Neural progenitor cell (in vitro differentiated cells): ENCODE measurements around the gene DPF3. TPM values are rescaled to one million over a fixed set of nuclear protein-coding genes. Genes with fewer than 3 reads are reported as not detected.

Experiments
- DNase-seq: peaks from one replicate; pipeline ENCODE4 v3.0.0-alpha.2; 2016; ENCODE audit warnings: low spot score
- H2AFZ ChIP-seq: fragments of 200-600 bp; sonication (generic); replicated peaks from 2 replicates; pipeline ENCODE4 v1.6.1; 2016; ENCODE audit warnings: antibody characterized with exemption
- H3F3A ChIP-seq: fragments of 200-600 bp; sonication (generic); 2 replicates; pipeline ENCODE4 v1.6.1; 2016; ENCODE audit warnings: antibody characterized with exemption, low read depth
- H3K27ac ChIP-seq: fragments of 200-600 bp; sonication (generic); 2 replicates; pipeline ENCODE4 v1.5.1; 2016; ENCODE audit warnings: mild to moderate bottlenecking
- H3K27me3 ChIP-seq: fragments of 200-600 bp; sonication (generic); 2 replicates; pipeline ENCODE4 v1.6.1; 2016; ENCODE audit warnings: mild to moderate bottlenecking, moderate library complexity
- H3K36me3 ChIP-seq: fragments of 200-600 bp; sonication (generic); 2 replicates; pipeline ENCODE4 v1.5.1; 2016
- H3K4me1 ChIP-seq: fragments of 200-600 bp; sonication (generic); 2 replicates; pipeline ENCODE4 v1.6.1; 2016; ENCODE audit warnings: mixed run types
- H3K4me2 ChIP-seq: fragments of 200-600 bp; sonication (generic); 2 replicates; pipeline ENCODE4 v1.6.1; 2016
- H3K4me3 ChIP-seq: fragments of 200-600 bp; sonication (generic); 2 replicates; pipeline ENCODE4 v1.5.1; 2016
- H3K79me2 ChIP-seq: fragments of 200-600 bp; sonication (generic); 2 replicates; pipeline ENCODE4 v1.6.1; 2016; ENCODE audit warnings: low read depth
- H3K9ac ChIP-seq: fragments of 200-600 bp; sonication (generic); 2 replicates; pipeline ENCODE4 v1.6.1; 2016
- H3K9me3 ChIP-seq: fragments of 200-600 bp; sonication (generic); 2 replicates; pipeline ENCODE4 v1.5.1; 2016; ENCODE audit warnings: low read depth
- H4K20me1 ChIP-seq: fragments of 200-600 bp; sonication (generic); 2 replicates; pipeline ENCODE4 v1.6.1; 2016; ENCODE audit warnings: low read depth
- H3K27ac Mint-ChIP-seq: 3 replicates; pipeline ENCODE4 v1.8.0; 2021; ENCODE audit warnings: mixed read lengths
- H3K27me3 Mint-ChIP-seq: 2 replicates; pipeline ENCODE4 v1.8.0; 2022; ENCODE audit warnings: low read depth, mild to moderate bottlenecking, inconsistent platforms, moderate library complexity, mixed read lengths; ENCODE audit not compliant: insufficient read depth
- H3K36me3 Mint-ChIP-seq: 3 replicates; pipeline ENCODE4 v1.8.0; 2021; ENCODE audit warnings: mixed read lengths
- H3K4me1 Mint-ChIP-seq: 3 replicates; pipeline ENCODE4 v1.8.0; 2021; ENCODE audit warnings: mixed read lengths
- H3K4me3 Mint-ChIP-seq: 3 replicates; pipeline ENCODE4 v1.8.0; 2021; ENCODE audit warnings: mild to moderate bottlenecking, moderate library complexity, mixed read lengths
- H3K9me3 Mint-ChIP-seq: 3 replicates; pipeline ENCODE4 v1.8.0; 2020; ENCODE audit warnings: mixed read lengths
- EZH2 ChIP-seq: fragments of 200-600 bp; sonication (generic); IDR thresholded peaks from 2 replicates; pipeline ENCODE4 v1.6.1; 2017; ENCODE audit warnings: antibody characterized with exemption, mild to moderate bottlenecking, moderate library complexity
- EZH2phosphoT487 ChIP-seq: fragments of 200-600 bp; sonication (generic); IDR thresholded peaks from 2 replicates; pipeline ENCODE4 v1.6.1; 2017; ENCODE audit warnings: antibody characterized with exemption
- total RNA-seq: library from RNA; depleted of rRNA; stranded (reverse); fragments of >200 nt; gene quantifications from 2 replicates; pipeline ENCODE4 v1.2.3, GENCODE V29; 2015; ENCODE audit warnings: low replicate concordance
- TF ChIP-seq, protein P1 (sequence below): fragments of 200-600 bp; sonication (generic); IDR thresholded peaks from 2 replicates; pipeline ENCODE4 v1.5.1; 2017; ENCODE audit warnings: antibody characterized with exemption, mild to moderate bottlenecking

DPF3 gene
- total RNA-seq, 1 donor from 2014 or later: not detected

GRCh38 chr14:72598306-72598705 is 295.6 kb downstream of the DPF3 start:
- H3K27me3 Mint-ChIP-seq: peaks cover 3% of the 10 kb centered on the region
- no peaks in the 10 kb centered on the region for H3K9me3 ChIP-seq
- peaks cover 20% of the 10 kb centered on the region for H3K4me1 Mint-ChIP-seq
- no peak overlapping the region for H3K9ac ChIP-seq
- H4K20me1 ChIP-seq: no peaks in the 10 kb centered on the region
- H3K27me3 ChIP-seq: no peaks in the 10 kb centered on the region
- H3K4me3 ChIP-seq: no peak overlapping the region
- H3K27ac ChIP-seq: no peak overlapping the region
- no peaks in the 10 kb centered on the region for H3F3A ChIP-seq
- no peak overlapping the region for H3K27ac Mint-ChIP-seq
- no peaks in the 10 kb centered on the region for H3K36me3 Mint-ChIP-seq
- no peak overlapping the region for H2AFZ ChIP-seq
- H3K4me3 Mint-ChIP-seq: no peak overlapping the region
- H3K79me2 ChIP-seq: no peaks in the 10 kb centered on the region
- no peak for DNase-seq
- H3K9me3 Mint-ChIP-seq: no peaks in the 10 kb centered on the region
- H3K4me1 ChIP-seq: peaks cover 5% of the 10 kb centered on the region
- TF ChIP-seq EZH2 (no peak), EZH2phosphoT487 (no peak)
- TF ChIP-seq, protein P1, sequence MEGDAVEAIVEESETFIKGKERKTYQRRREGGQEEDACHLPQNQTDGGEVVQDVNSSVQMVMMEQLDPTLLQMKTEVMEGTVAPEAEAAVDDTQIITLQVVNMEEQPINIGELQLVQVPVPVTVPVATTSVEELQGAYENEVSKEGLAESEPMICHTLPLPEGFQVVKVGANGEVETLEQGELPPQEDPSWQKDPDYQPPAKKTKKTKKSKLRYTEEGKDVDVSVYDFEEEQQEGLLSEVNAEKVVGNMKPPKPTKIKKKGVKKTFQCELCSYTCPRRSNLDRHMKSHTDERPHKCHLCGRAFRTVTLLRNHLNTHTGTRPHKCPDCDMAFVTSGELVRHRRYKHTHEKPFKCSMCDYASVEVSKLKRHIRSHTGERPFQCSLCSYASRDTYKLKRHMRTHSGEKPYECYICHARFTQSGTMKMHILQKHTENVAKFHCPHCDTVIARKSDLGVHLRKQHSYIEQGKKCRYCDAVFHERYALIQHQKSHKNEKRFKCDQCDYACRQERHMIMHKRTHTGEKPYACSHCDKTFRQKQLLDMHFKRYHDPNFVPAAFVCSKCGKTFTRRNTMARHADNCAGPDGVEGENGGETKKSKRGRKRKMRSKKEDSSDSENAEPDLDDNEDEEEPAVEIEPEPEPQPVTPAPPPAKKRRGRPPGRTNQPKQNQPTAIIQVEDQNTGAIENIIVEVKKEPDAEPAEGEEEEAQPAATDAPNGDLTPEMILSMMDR: no peak
- H3K36me3 ChIP-seq: no peaks in the 10 kb centered on the region
- no peak overlapping the region for H3K4me2 ChIP-seq

DNA sequence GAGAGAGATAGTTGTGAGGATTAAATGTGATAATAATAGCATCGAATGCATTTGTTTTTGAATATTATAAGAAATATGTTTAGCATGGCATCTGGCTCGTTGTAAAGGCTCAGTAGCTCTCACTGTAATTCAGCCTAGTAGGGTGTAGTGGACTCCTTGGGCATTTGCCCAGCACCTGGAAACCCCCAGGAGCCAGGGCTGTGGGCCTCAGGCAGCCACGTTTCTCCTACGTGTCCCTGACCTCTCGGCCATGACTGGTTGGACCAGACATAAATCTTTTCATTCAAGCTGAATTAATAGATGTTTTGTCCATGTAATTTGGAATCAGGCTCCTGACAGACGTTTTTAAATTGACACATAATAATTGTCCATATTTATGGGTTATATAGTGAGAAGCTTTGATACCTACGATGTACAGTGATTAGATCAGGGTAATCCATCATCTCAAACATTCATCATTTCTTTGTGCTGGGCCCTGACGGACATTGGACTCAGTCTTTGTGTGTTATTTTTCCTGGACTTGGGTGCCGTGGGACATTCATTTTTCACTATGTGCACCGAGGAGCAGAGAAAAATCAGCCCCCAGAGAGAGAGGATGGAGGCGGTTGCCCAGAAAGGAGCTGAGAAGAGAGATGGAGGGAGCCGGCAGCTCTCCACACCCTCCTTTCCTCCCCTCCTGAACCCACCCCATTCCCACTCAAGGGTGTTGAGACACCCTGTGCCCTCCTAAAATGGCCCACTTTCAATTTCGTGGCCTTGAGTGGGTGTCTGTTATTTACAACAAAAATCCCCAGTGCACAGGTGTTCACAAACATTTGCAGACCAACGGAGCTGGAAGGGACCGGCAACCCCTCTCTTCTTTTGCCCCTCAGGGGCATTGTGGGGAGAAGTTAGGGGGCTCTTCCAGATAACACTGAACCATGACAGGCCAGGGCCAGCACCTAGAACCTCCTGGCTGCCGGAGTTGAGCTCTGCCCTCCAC is 296.4 kb downstream of the DPF3 start:
- H3K27ac ChIP-seq: no peak overlapping the region
- H3K9me3 ChIP-seq: no peaks in the 10 kb centered on the region
- no peaks in the 10 kb centered on the region for H4K20me1 ChIP-seq
- H3K4me1 ChIP-seq: peaks cover 5% of the 10 kb centered on the region
- peaks cover 20% of the 10 kb centered on the region for H3K4me1 Mint-ChIP-seq
- H3K9me3 Mint-ChIP-seq: no peaks in the 10 kb centered on the region
- H3K36me3 ChIP-seq: no peaks in the 10 kb centered on the region
- no peak overlapping the region for H3K4me3 Mint-ChIP-seq
- no peaks in the 10 kb centered on the region for H3K36me3 Mint-ChIP-seq
- DNase-seq: no peak
- no peaks in the 10 kb centered on the region for H3F3A ChIP-seq
- peaks cover 8% of the 10 kb centered on the region for H3K27me3 Mint-ChIP-seq
- no peaks in the 10 kb centered on the region for H3K79me2 ChIP-seq
- no peak for TF ChIP-seq EZH2phosphoT487
- TF ChIP-seq, protein P1: no peak
- no peak for TF ChIP-seq EZH2
- H3K27me3 ChIP-seq: no peaks in the 10 kb centered on the region
- H3K4me3 ChIP-seq: no peak overlapping the region
- H3K4me2 ChIP-seq: no peak overlapping the region
- no peak overlapping the region for H3K27ac Mint-ChIP-seq
- no peak overlapping the region for H2AFZ ChIP-seq
- H3K9ac ChIP-seq: no peak overlapping the region

GRCh38 chr14:72595152-72595862 is 298.6 kb downstream of the DPF3 start:
- Histone ChIP-seq H3K79me2 (no peaks in the 10 kb centered on the region), H3K4me1 (peaks cover 5% of the 10 kb centered on the region), H3F3A (no peaks in the 10 kb centered on the region), H3K36me3 (no peaks in the 10 kb centered on the region), H3K27ac (no peak overlapping the region), H3K9ac (no peak overlapping the region), H2AFZ (no peak overlapping the region), H3K9me3 (no peaks in the 10 kb centered on the region), H3K4me2 (no peak overlapping the region), H3K4me3 (no peak overlapping the region), H3K27me3 (no peaks in the 10 kb centered on the region), H4K20me1 (no peaks in the 10 kb centered on the region)
- Mint-ChIP-seq H3K27me3 (peaks cover 8% of the 10 kb centered on the region), H3K4me3 (no peak overlapping the region), H3K4me1 (peaks cover 9% of the 10 kb centered on the region), H3K9me3 (peaks cover 2% of the 10 kb centered on the region), H3K36me3 (no peaks in the 10 kb centered on the region), H3K27ac (no peak overlapping the region)
- TF ChIP-seq EZH2 (no peak), EZH2phosphoT487 (no peak)
- TF ChIP-seq, protein P1: no peak
- no peak for DNase-seq
